ENCODE results near the gene PRPF40A.

Gene PRPF40A

GRCh38 chr2:152708742-152709141 lies 8.5 kb downstream of the PRPF40A start:
- no peak for TF ChIP-seq PRDM2 (tag by site-specific recombination; IDR thresholded peaks at IDR 0.05; ENCODE audit: borderline replicate concordance)
- peak; percentile 81 for TF ChIP-seq SETDB1 (IDR thresholded peaks at IDR 0.05; ENCODE audit: insufficient read length, low read length)
- no peak for TF ChIP-seq ZNF704 (tag by site-specific recombination; IDR thresholded peaks at IDR 0.05)
- no peak for TF ChIP-seq PRDM6 (tag by site-specific recombination; IDR thresholded peaks at IDR 0.05)
- H3K4me3 ChIP-seq (ENCODE audit: low read depth, low read length): no peak overlapping the region
- H3K36me3 ChIP-seq (ENCODE audit: control insufficient read depth in 2 of 2, insufficient read depth in 1 of 2, low read length in 2 of 2): peaks cover 29 to 95% of the 10 kb centered on the region in 2 experiments
- POLR2A ChIA-PET: interaction anchor here (2.1 kb wide), 1 partner anchor 8 kb away, joined by 13 read pairs; the partner anchor contains the start of gene PRPF40A
- H3K9me3 ChIP-seq (ENCODE audit: control insufficient read depth, insufficient read depth, low read depth, low read length): no peaks in the 10 kb centered on the region
- no peaks in the 10 kb centered on the region for H3K4me1 ChIP-seq (ENCODE audit: control insufficient read depth, insufficient read depth, low read length)
- no peak overlapping the region for H3K27ac ChIP-seq (ENCODE audit: extremely low read depth, low read depth, low read length)
- CTCF ChIA-PET: interaction anchor here (0.6 kb wide), 1 partner anchor 855 kb away, joined by 3 read pairs; no protein-coding TSS in a partner anchor

GRCh38 chr2:152706477-152707021 lies 10.7 kb downstream of the PRPF40A start:
- Histone ChIP-seq H3K36me3 (ENCODE audit: control insufficient read depth in 2 of 2, insufficient read depth in 1 of 2, low read length in 2 of 2) (peaks cover 12 to 93% of the 10 kb centered on the region in 2 experiments), H3K4me1 (ENCODE audit: control insufficient read depth, insufficient read depth, low read length) (no peaks in the 10 kb centered on the region), H3K27ac (ENCODE audit: extremely low read depth, low read depth, low read length) (no peak overlapping the region), H3K9me3 (ENCODE audit: control insufficient read depth, insufficient read depth, low read depth, low read length) (no peaks in the 10 kb centered on the region), H3K4me3 (ENCODE audit: low read depth, low read length) (no peak overlapping the region)
- POLR2A ChIA-PET: interaction anchor here (1.3 kb wide), 1 partner anchor 11 kb away, joined by 9 read pairs; the partner anchor contains the start of gene PRPF40A
- no peak for TF ChIP-seq ZBTB11 (tag by site-specific recombination; conservative IDR thresholded peaks at IDR 0.05; ENCODE audit: low read depth)
- TF ChIP-seq ZNF530 (tag by site-specific recombination; IDR thresholded peaks at IDR 0.05; ENCODE audit: low read depth): no peak
- TF ChIP-seq ZNF221 (tag by site-specific recombination; IDR thresholded peaks at IDR 0.05; ENCODE audit: borderline replicate concordance): no peak
- no peak for TF ChIP-seq ZNF174 (tag by site-specific recombination; IDR thresholded peaks at IDR 0.05)
- TF ChIP-seq ZNF843 (tag by site-specific recombination; IDR thresholded peaks at IDR 0.05): no peak
- TF ChIP-seq ZBTB6 (tag by site-specific recombination; IDR thresholded peaks at IDR 0.05): no peak
- TF ChIP-seq ZNF768 (tag by site-specific recombination; IDR thresholded peaks at IDR 0.05): no peak
- TF ChIP-seq INSM2 (tag by site-specific recombination; IDR thresholded peaks at IDR 0.05): no peak
- TF ChIP-seq GLIS1 (tag by site-specific recombination; IDR thresholded peaks at IDR 0.05): no peak
- no peak for TF ChIP-seq ZNF626 (tag by site-specific recombination; IDR thresholded peaks at IDR 0.05)
- TF ChIP-seq ZSCAN5A (tag by site-specific recombination; IDR thresholded peaks at IDR 0.05): no peak
- CTCF ChIA-PET: interaction anchor here (2.1 kb wide), 1 partner anchor 10 kb away, joined by 12 read pairs; no protein-coding TSS in a partner anchor
